A549 (cell line): Measurements from ENCODE around the gene ARRDC2.
"Not testable (repeated sequence)": the region's sequence is repeated elsewhere in the genome, so short reads cannot be mapped to it uniquely, and the experiment has no call there.

ENCODE experiments used
- BHLHE40 ChIP-seq: IDR thresholded peaks from 2 replicates; pipeline ENCODE4 v1.6.1; 2012; ENCODE audit warnings: low read depth, low read length, inconsistent platforms
- EP300 ChIP-seq, 2 experiments: fragments of >200 bp; sonication (Bioruptor Twin); formaldehyde crosslinking; IDR thresholded peaks; 2 replicates in 1 of 2; 3 replicates in 1 of 2; pipeline ENCODE4 v1.6.1; 2016 to 2017
- GATA3 ChIP-seq: IDR thresholded peaks from 2 replicates; pipeline ENCODE4 v1.6.1; 2012; ENCODE audit warnings: borderline replicate concordance
- POLR2A ChIP-seq: IDR thresholded peaks from 2 replicates; pipeline ENCODE4 v1.6.1; 2012; ENCODE audit warnings: mild to moderate bottlenecking, low read length
- REST ChIP-seq: fragments of 200-600 bp; sonication (generic); IDR thresholded peaks from 2 replicates; pipeline ENCODE4 v1.6.1; 2016; ENCODE audit warnings: antibody characterized with exemption, mild to moderate bottlenecking, moderate library complexity
- RFX5 ChIP-seq: fragments of 450-650 bp; IDR thresholded peaks from 2 replicates; pipeline ENCODE4 v1.7.1; 2014; ENCODE audit warnings: antibody characterized with exemption, mild to moderate bottlenecking, moderate library complexity
- RNF2 ChIP-seq: fragments of 200-600 bp; sonication (generic); IDR thresholded peaks from 2 replicates; pipeline ENCODE4 v1.6.1; 2016; ENCODE audit warnings: low read depth, mild to moderate bottlenecking, antibody characterized with exemption, moderate library complexity, borderline replicate concordance
- SREBF2 ChIP-seq: fragments of 450-650 bp; IDR thresholded peaks from 2 replicates; pipeline ENCODE4 v1.6.1; 2014; ENCODE audit warnings: mild to moderate bottlenecking, moderate library complexity
- TFCP2L1 ChIP-seq: fragments of 250-450 bp; sonication (Bioruptor Pico); IDR thresholded peaks from 2 replicates; pipeline ENCODE4 v1.5.0; 2021; ENCODE audit warnings: mild to moderate bottlenecking
- TF ChIP-seq, protein P1 (sequence below): fragments of >200 bp; sonication (Bioruptor Twin); formaldehyde crosslinking; IDR thresholded peaks from 3 replicates; pipeline ENCODE4 v1.5.1; 2016
- TF ChIP-seq, protein P2 (sequence below): fragments of >200 bp; sonication (Bioruptor Twin); formaldehyde crosslinking; IDR thresholded peaks from 2 replicates; pipeline ENCODE4 v1.6.1; 2016
- TF ChIP-seq, protein P3 (sequence below): fragments of 450-650 bp; IDR thresholded peaks from 2 replicates; pipeline ENCODE4 v1.6.1; 2014; ENCODE audit warnings: antibody characterized with exemption

DNA sequence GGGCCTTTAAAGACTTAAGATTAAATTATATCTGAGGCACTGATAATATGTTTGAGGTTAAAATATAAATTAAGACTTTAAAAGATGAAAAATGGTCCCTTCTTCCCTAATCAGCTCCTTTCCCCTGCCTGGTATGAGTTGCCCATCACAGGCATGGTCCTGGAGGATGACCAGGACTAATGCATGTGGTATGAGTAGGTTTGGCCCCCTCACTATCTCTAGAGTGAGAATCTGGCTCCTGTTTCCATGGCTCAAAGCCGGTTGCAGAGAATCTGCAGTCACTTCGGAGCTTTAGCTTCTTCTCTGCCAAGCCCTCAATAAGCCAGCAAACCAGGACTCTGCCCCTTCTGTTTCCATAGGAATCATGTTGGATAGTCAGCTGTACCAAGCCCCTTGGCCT, 24.1 kb downstream of the ARRDC2 start:
- not testable (repeated sequence) for TF ChIP-seq RFX5; POLR2A; GATA3; EP300 (IDR thresholded peaks at IDR 0.05); SREBF2; TFCP2L1 (CRISPR knock-in tag); BHLHE40; REST; RNF2
- TF ChIP-seq, protein P1, sequence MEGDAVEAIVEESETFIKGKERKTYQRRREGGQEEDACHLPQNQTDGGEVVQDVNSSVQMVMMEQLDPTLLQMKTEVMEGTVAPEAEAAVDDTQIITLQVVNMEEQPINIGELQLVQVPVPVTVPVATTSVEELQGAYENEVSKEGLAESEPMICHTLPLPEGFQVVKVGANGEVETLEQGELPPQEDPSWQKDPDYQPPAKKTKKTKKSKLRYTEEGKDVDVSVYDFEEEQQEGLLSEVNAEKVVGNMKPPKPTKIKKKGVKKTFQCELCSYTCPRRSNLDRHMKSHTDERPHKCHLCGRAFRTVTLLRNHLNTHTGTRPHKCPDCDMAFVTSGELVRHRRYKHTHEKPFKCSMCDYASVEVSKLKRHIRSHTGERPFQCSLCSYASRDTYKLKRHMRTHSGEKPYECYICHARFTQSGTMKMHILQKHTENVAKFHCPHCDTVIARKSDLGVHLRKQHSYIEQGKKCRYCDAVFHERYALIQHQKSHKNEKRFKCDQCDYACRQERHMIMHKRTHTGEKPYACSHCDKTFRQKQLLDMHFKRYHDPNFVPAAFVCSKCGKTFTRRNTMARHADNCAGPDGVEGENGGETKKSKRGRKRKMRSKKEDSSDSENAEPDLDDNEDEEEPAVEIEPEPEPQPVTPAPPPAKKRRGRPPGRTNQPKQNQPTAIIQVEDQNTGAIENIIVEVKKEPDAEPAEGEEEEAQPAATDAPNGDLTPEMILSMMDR, result not testable (repeated sequence)
- TF ChIP-seq, protein P2, sequence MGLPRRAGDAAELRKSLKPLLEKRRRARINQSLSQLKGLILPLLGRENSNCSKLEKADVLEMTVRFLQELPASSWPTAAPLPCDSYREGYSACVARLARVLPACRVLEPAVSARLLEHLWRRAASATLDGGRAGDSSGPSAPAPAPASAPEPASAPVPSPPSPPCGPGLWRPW, result not testable (repeated sequence)
- TF ChIP-seq, protein P3, sequence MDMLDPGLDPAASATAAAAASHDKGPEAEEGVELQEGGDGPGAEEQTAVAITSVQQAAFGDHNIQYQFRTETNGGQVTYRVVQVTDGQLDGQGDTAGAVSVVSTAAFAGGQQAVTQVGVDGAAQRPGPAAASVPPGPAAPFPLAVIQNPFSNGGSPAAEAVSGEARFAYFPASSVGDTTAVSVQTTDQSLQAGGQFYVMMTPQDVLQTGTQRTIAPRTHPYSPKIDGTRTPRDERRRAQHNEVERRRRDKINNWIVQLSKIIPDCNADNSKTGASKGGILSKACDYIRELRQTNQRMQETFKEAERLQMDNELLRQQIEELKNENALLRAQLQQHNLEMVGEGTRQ, result not testable (repeated sequence)
